ENCODE results near the gene CISH. TPM values are rescaled to one million over a fixed set of nuclear protein-coding genes. Genes with fewer than 3 reads are reported as not detected.

Gene CISH
- total RNA-seq, 1 experiment from 2014 or later, result 2.3 TPM

- H3K9me2 ChIP-seq (replicated peaks; ENCODE audit: low read length), result no peaks in the 10 kb centered on the region
- BruUV-seq (replicated peaks), result no TSS peak
- no peak for DNase-seq
- no peak overlapping the region for H3K4me3 ChIP-seq (ENCODE audit: low read length)
- H2AFZ ChIP-seq (ENCODE audit: low read length), result no peak overlapping the region
- no peak overlapping the region for H3K27ac ChIP-seq (ENCODE audit: low read length)
- no peak for TF ChIP-seq EZH2 (IDR thresholded peaks at IDR 0.05; ENCODE audit: low read length, unreplicated experiment)
- TF ChIP-seq CTCF (conservative IDR thresholded peaks at IDR 0.05; ENCODE audit: low read depth, low read length), result no peak
- TF ChIP-seq EZH2phosphoT487 (IDR thresholded peaks at IDR 0.05; ENCODE audit: borderline replicate concordance, low read length), result no peak
- no peak for ATAC-seq
- ChIA-PET POLR2A (ENCODE audit: unreplicated experiment) (no interaction called here), CTCF (no interaction called here)
- H4K20me1 ChIP-seq (ENCODE audit: low read length), result no peaks in the 10 kb centered on the region
- H3K9me3 ChIP-seq (ENCODE audit: low read length), result no peaks in the 10 kb centered on the region
- peaks cover 54% of the 10 kb centered on the region for H3K4me1 ChIP-seq (ENCODE audit: insufficient read depth, low read length)
- no peaks in the 10 kb centered on the region for H3K27me3 ChIP-seq (ENCODE audit: low read length)
- H3K4me2 ChIP-seq (ENCODE audit: low read length), result no peak overlapping the region
- intact Hi-C loops (cut with micrococcal nuclease), result no loop called here
- H3K79me2 ChIP-seq (ENCODE audit: low read length), result peaks cover 79% of the 10 kb centered on the region
- H3K36me3 ChIP-seq (ENCODE audit: low read depth, low read length), result peaks cover 20% of the 10 kb centered on the region
- no peak overlapping the region for H3K9ac ChIP-seq (ENCODE audit: low read length)
- no peaks in the 10 kb centered on the region for H3F3A ChIP-seq (ENCODE audit: low read length, unreplicated experiment)
Measured at GRCh38 chr3:50637011-50637410, 25.4 kb upstream of the CISH start.

GRCh38 chr3:50635066-50635465 is 23.5 kb upstream of the CISH start:
- H2AFZ ChIP-seq (ENCODE audit: low read length), result no peak overlapping the region
- TF ChIP-seq EZH2 (IDR thresholded peaks at IDR 0.05; ENCODE audit: low read length, unreplicated experiment) (no peak), CTCF (conservative IDR thresholded peaks at IDR 0.05; ENCODE audit: low read depth, low read length) (no peak), EZH2phosphoT487 (IDR thresholded peaks at IDR 0.05; ENCODE audit: borderline replicate concordance, low read length) (no peak)
- H3K27me3 ChIP-seq (ENCODE audit: low read length), result no peaks in the 10 kb centered on the region
- no peak overlapping the region for H3K9ac ChIP-seq (ENCODE audit: low read length)
- DNase-seq (no peak), ATAC-seq (no peak)
- intact Hi-C loops (cut with micrococcal nuclease), result no loop called here
- POLR2A ChIA-PET (ENCODE audit: unreplicated experiment), result interaction anchor here (0.5 kb wide), 1 partner anchor 12 kb away, joined by 3 read pairs; no protein-coding TSS in a partner anchor
- H3K4me3 ChIP-seq (ENCODE audit: low read length), result no peak overlapping the region
- no TSS peak for BruUV-seq (replicated peaks)
- peaks cover 8% of the 10 kb centered on the region; the same call in 1 of the 2 replicates for H3K36me3 ChIP-seq (ENCODE audit: low read depth, low read length)
- no peak overlapping the region for H3K4me2 ChIP-seq (ENCODE audit: low read length)
- no peaks in the 10 kb centered on the region for H3F3A ChIP-seq (ENCODE audit: low read length, unreplicated experiment)
- H3K27ac ChIP-seq (ENCODE audit: low read length), result no peak overlapping the region
- H3K4me1 ChIP-seq (ENCODE audit: insufficient read depth, low read length), result peaks cover 73% of the 10 kb centered on the region
- H3K79me2 ChIP-seq (ENCODE audit: low read length), result peaks cover 92% of the 10 kb centered on the region
- no peaks in the 10 kb centered on the region for H3K9me3 ChIP-seq (ENCODE audit: low read length)
- H4K20me1 ChIP-seq (ENCODE audit: low read length), result no peaks in the 10 kb centered on the region
- CTCF ChIA-PET, result no interaction called here
- no peaks in the 10 kb centered on the region for H3K9me2 ChIP-seq (replicated peaks; ENCODE audit: low read length)

- H4K20me1 ChIP-seq (ENCODE audit: low read length), result no peaks in the 10 kb centered on the region
- no peaks in the 10 kb centered on the region for H3K27me3 ChIP-seq (ENCODE audit: low read length)
- TF ChIP-seq CTCF (conservative IDR thresholded peaks at IDR 0.05; ENCODE audit: low read depth, low read length) (no peak), EZH2 (IDR thresholded peaks at IDR 0.05; ENCODE audit: low read length, unreplicated experiment) (no peak), EZH2phosphoT487 (IDR thresholded peaks at IDR 0.05; ENCODE audit: borderline replicate concordance, low read length) (no peak)
- no peak overlapping the region for H3K4me3 ChIP-seq (ENCODE audit: low read length)
- H3K36me3 ChIP-seq (ENCODE audit: low read depth, low read length), result peaks cover 4% of the 10 kb centered on the region
- no TSS peak for BruUV-seq (replicated peaks)
- ChIA-PET POLR2A (ENCODE audit: unreplicated experiment) (no interaction called here), CTCF (interaction anchor here (0.9 kb wide), 1 partner anchor 19 kb away, joined by 3 read pairs; no protein-coding TSS in a partner anchor)
- peaks cover 73% of the 10 kb centered on the region for H3K4me1 ChIP-seq (ENCODE audit: insufficient read depth, low read length)
- no peak overlapping the region for H2AFZ ChIP-seq (ENCODE audit: low read length)
- peaks cover 99% of the 10 kb centered on the region for H3K79me2 ChIP-seq (ENCODE audit: low read length)
- no peak overlapping the region for H3K9ac ChIP-seq (ENCODE audit: low read length)
- no peak overlapping the region for H3K4me2 ChIP-seq (ENCODE audit: low read length)
- no peaks in the 10 kb centered on the region for H3K9me3 ChIP-seq (ENCODE audit: low read length)
- no peak for ATAC-seq
- no peak for DNase-seq
- H3F3A ChIP-seq (ENCODE audit: low read length, unreplicated experiment), result no peaks in the 10 kb centered on the region
- intact Hi-C loops (cut with micrococcal nuclease), result no loop called here
- no peaks in the 10 kb centered on the region for H3K9me2 ChIP-seq (replicated peaks; ENCODE audit: low read length)
- no peak overlapping the region for H3K27ac ChIP-seq (ENCODE audit: low read length)
Measured at GRCh38 chr3:50633230-50633790, 21.7 kb upstream of the CISH start.

Data from PC-3 (cell line).